ENCODE data around the gene ARHGAP18.

The ARHGAP18 gene

DNA sequence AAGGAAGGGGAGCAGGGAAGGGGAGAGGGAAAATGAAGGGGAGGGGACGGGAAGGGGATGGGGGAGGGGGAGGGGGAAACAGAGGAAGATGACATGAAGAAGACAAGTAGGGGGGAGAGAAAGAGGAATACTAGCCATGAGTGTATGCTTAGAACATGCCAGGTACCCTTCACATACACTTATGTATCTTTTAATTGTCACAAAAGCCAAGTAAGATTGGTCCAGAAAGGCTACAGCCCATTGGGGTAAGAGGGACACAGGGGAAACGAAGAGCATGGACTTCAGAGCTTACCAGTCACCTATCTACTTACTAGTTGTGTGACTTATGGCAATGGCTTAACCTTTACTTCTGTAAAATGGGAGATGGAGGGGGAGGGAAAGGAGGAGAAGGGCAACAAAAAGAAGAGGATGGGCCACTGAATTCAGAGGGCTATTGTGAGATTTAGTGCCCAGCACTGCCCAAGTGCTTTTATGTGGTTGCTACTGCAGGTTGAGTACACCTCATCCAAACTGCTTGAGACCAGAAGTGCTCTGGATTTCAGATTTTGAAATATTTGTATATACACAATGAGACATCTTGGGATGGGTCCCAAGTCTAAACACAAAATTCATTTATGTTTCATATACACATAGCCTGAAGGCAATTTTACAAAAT is 90.3 kb downstream of the ARHGAP18 start:
- H3K4me3 ChIP-seq (ENCODE audit: low read length): no peak overlapping the region
- H3K4me1 ChIP-seq (ENCODE audit: control insufficient read depth, low read depth, low read length): no peaks in the 10 kb centered on the region
- H3K9ac ChIP-seq (ENCODE audit: low read length): no peak overlapping the region
- no peaks in the 10 kb centered on the region for H3K27me3 ChIP-seq (ENCODE audit: control insufficient read depth, insufficient read depth, low read length)
- no peaks in the 10 kb centered on the region for H3K9me3 ChIP-seq (ENCODE audit: control insufficient read depth, low read depth, low read length)
- H3K36me3 ChIP-seq (ENCODE audit: control insufficient read depth, low read depth, low read length): no peaks in the 10 kb centered on the region
- no peak overlapping the region for H3K27ac ChIP-seq (ENCODE audit: low read length)

DNA sequence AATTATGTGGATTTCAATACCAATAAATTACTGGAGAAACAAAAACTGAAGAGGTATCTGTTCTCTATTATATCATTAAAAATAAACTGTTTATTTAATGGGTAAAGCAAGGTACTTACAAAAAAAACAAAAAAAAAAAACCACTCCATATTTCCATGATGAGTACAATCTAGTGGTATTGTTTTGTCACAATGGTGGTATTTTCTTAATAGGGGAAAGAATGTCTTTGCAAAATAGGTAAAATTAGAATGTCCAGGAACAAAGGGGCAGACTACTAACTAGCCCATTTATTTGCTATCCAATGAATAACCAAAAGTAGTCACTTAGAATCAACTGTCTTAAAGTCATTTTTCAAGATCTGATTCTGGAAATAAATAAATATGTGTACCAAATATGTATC is 92.0 kb downstream of the ARHGAP18 start:
- no peaks in the 10 kb centered on the region for H3K36me3 ChIP-seq (ENCODE audit: control insufficient read depth, low read depth, low read length)
- no peak overlapping the region for H3K27ac ChIP-seq (ENCODE audit: low read length)
- no peak overlapping the region for H3K4me3 ChIP-seq (ENCODE audit: low read length)
- no peaks in the 10 kb centered on the region for H3K27me3 ChIP-seq (ENCODE audit: control insufficient read depth, insufficient read depth, low read length)
- no peak overlapping the region for H3K9ac ChIP-seq (ENCODE audit: low read length)
- no peaks in the 10 kb centered on the region for H3K4me1 ChIP-seq (ENCODE audit: control insufficient read depth, low read depth, low read length)
- H3K9me3 ChIP-seq (ENCODE audit: control insufficient read depth, low read depth, low read length): no peaks in the 10 kb centered on the region

DNA sequence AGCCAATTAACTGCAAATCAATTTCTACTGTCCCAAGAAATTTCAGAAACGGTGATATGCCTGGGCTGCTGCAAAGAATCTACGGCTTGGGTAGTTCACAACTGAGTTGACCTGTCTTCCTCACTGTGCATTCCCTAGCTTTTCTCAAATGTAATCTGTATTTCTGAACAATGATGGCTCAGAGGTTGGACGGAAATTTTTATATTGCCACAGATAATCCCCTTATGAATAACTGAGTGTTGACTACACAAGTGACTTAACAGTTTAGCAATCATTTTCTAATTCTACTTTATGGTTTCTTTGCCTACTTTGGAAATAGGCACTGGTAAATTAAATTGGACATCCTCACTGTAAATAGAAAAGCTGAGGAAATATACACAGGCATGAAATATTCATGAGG is 94.5 kb downstream of the ARHGAP18 start:
- Histone ChIP-seq H3K27me3 (ENCODE audit: control insufficient read depth, insufficient read depth, low read length) (no peaks in the 10 kb centered on the region), H3K4me3 (ENCODE audit: low read length) (no peak overlapping the region), H3K27ac (ENCODE audit: low read length) (no peak overlapping the region), H3K4me1 (ENCODE audit: control insufficient read depth, low read depth, low read length) (no peaks in the 10 kb centered on the region), H3K9ac (ENCODE audit: low read length) (no peak overlapping the region), H3K9me3 (ENCODE audit: control insufficient read depth, low read depth, low read length) (no peaks in the 10 kb centered on the region), H3K36me3 (ENCODE audit: control insufficient read depth, low read depth, low read length) (no peaks in the 10 kb centered on the region)

DNA sequence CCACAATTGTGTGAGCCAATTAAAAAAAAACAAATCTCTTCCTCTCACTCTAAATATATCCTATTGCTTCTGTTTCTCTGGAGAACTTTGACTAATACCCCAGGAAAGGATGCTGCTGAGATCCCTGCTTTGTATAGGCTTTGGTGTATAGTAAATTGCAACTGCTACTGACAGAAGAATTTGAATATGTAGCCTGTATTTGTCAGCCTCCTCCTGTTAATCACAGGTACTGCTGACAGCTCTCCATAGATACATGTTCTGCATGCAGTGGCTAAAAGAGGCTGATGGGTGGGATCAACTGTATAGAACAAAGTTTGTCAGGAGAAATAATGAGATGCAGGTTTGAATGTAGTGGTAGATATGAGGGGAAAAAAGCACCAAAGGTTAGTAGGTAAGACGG is 95.0 kb downstream of the ARHGAP18 start:
- Histone ChIP-seq H3K9me3 (ENCODE audit: control insufficient read depth, low read depth, low read length) (no peaks in the 10 kb centered on the region), H3K36me3 (ENCODE audit: control insufficient read depth, low read depth, low read length) (no peaks in the 10 kb centered on the region), H3K4me1 (ENCODE audit: control insufficient read depth, low read depth, low read length) (peaks cover 3% of the 10 kb centered on the region), H3K9ac (ENCODE audit: low read length) (no peak overlapping the region), H3K27ac (ENCODE audit: low read length) (no peak overlapping the region), H3K4me3 (ENCODE audit: low read length) (no peak overlapping the region), H3K27me3 (ENCODE audit: control insufficient read depth, insufficient read depth, low read length) (no peaks in the 10 kb centered on the region)

DNA sequence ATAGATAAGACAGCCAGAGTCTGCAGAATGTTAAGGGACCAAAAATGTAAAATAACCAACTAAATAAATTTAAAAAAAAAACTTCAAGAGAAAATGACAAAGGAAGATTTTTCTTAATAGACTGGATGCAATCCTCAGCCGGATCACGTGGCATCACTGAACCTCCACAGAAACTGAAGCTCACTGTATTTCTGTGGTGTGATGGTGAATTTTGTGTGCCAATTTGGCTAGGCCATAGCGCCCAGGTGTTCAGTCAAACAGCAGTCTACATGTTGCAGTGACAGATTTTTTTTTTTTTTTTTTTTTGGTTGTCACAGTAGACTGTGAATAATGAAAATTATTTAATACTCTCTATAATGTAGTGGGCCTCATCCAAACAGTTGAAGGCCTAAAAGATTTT is 95.5 kb downstream of the ARHGAP18 start:
- H3K9ac ChIP-seq (ENCODE audit: low read length): no peak overlapping the region
- no peaks in the 10 kb centered on the region for H3K9me3 ChIP-seq (ENCODE audit: control insufficient read depth, low read depth, low read length)
- no peak overlapping the region for H3K4me3 ChIP-seq (ENCODE audit: low read length)
- peaks cover 4% of the 10 kb centered on the region for H3K4me1 ChIP-seq (ENCODE audit: control insufficient read depth, low read depth, low read length)
- no peaks in the 10 kb centered on the region for H3K36me3 ChIP-seq (ENCODE audit: control insufficient read depth, low read depth, low read length)
- no peak overlapping the region for H3K27ac ChIP-seq (ENCODE audit: low read length)
- no peaks in the 10 kb centered on the region for H3K27me3 ChIP-seq (ENCODE audit: control insufficient read depth, insufficient read depth, low read length)

DNA sequence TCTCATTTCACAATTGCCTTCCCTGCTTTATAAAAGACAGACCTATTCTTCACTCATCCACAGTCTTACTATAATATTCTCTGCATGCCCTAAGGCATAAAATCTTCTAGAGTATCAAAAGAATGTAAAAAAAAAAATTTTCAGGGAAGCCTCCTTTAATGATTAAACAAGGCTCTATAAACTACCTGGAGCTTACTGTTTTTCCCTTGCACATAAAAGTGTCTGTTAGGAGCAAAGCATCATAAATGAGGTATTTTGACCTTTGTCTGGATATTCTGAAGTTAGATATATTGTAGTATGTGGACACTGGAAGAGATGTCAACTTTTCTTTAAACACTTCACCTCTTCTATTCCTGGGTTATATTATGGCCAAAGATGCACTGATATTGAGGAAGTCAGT is 97.5 kb downstream of the ARHGAP18 start:
- Histone ChIP-seq H3K9me3 (ENCODE audit: control insufficient read depth, low read depth, low read length) (no peaks in the 10 kb centered on the region), H3K36me3 (ENCODE audit: control insufficient read depth, low read depth, low read length) (no peaks in the 10 kb centered on the region)

DNA sequence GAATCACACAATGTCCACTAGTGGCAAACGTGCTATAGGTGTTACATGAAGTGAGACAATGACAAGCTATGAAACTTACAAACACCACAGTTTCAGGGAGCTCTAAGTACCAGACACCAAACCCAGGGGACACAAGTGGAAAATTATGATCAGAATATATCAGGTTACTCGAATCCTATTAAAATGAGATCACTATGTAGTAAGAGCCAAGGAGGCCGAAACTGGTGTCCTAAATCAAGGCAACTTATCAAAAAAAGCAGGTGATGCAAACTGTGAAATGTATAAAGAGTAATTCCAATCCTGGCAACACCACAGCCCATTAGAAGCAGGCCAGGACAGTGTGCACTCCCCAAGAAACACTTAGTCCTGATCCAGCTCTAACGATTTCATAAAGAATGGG is 100.3 kb downstream of the ARHGAP18 start:
- Histone ChIP-seq H3K4me3 (ENCODE audit: low read length) (no peak overlapping the region), H3K27me3 (ENCODE audit: control insufficient read depth, insufficient read depth, low read length) (no peaks in the 10 kb centered on the region), H3K4me1 (ENCODE audit: control insufficient read depth, low read depth, low read length) (peaks cover 8% of the 10 kb centered on the region), H3K36me3 (ENCODE audit: control insufficient read depth, low read depth, low read length) (no peaks in the 10 kb centered on the region), H3K27ac (ENCODE audit: low read length) (no peak overlapping the region), H3K9ac (ENCODE audit: low read length) (no peak overlapping the region), H3K9me3 (ENCODE audit: control insufficient read depth, low read depth, low read length) (no peaks in the 10 kb centered on the region)

More for the DNA sequence above, 97.5 kb downstream of the ARHGAP18 start:
- no peak overlapping the region for H3K9ac ChIP-seq (ENCODE audit: low read length)
- no peaks in the 10 kb centered on the region for H3K27me3 ChIP-seq (ENCODE audit: control insufficient read depth, insufficient read depth, low read length)
- H3K4me3 ChIP-seq (ENCODE audit: low read length): no peak overlapping the region
- no peak overlapping the region for H3K27ac ChIP-seq (ENCODE audit: low read length)
- peaks cover 8% of the 10 kb centered on the region for H3K4me1 ChIP-seq (ENCODE audit: control insufficient read depth, low read depth, low read length)

DNA sequence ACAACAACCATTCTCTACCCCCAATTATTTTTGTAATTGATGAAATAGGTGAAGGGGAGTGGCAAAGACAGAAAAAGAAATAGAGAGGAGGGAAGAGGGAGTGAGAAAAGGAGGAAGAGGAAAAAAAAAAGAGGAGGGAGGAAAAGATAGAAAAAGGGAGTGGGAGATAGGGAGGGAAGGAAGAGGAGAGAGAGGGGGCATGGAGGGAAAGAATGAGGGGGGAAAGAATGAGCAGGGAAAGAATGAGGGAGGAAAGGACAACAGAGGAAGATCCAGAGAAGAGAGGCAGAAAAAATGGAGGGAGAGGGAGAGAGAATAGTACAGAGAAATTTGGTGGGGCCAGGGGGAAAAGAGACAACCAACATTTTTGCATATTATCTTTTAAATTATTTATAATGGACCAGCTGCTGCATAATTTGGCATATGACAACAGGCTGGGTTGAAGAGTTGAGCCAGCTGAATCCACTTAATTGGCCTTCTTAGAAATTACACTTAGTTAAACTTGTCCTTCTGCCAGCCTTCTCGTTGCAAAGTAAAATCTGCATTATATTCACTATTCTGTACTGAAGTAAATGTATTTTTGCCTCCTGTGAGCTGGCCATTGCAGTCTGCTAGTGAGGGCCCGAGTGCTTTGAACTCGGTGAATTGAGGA is 101.0 kb downstream of the ARHGAP18 start:
- Histone ChIP-seq H3K9me3 (ENCODE audit: control insufficient read depth, low read depth, low read length) (no peaks in the 10 kb centered on the region), H3K4me1 (ENCODE audit: control insufficient read depth, low read depth, low read length) (peaks cover 8% of the 10 kb centered on the region), H3K4me3 (ENCODE audit: low read length) (no peak overlapping the region), H3K9ac (ENCODE audit: low read length) (no peak overlapping the region), H3K27ac (ENCODE audit: low read length) (no peak overlapping the region), H3K27me3 (ENCODE audit: control insufficient read depth, insufficient read depth, low read length) (no peaks in the 10 kb centered on the region), H3K36me3 (ENCODE audit: control insufficient read depth, low read depth, low read length) (no peaks in the 10 kb centered on the region)

DNA sequence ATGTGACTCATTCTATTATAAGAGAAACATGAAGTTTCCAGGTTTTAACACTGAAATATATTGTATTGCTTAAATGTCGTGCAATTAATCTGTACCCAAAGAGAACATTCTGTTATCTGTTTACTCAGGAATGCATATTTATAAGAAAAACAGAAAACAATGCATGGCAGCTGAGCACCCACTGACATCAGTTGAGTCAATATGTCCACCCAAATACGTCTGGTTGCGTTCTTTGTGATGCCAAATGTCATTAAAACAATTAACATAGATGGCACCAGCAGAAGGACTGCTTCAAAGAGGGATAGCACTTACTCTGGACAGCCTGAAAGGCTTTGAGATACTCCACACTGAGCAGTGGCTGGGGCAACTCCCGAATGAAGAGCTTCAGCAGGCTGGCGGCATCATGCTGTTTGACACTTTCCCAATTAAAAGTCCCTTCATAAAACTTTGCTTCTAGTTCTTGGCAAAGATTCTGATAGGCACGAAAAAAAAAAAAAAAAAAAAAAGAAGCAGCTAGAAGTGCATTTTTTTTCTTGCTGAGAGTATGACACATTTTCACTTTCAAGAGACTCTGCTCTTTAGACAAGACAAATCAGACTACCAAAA is 102.3 kb downstream of the ARHGAP18 start:
- H3K4me1 ChIP-seq (ENCODE audit: control insufficient read depth, low read depth, low read length): peaks cover 8% of the 10 kb centered on the region
- H3K4me3 ChIP-seq (ENCODE audit: low read length): no peak overlapping the region
- H3K36me3 ChIP-seq (ENCODE audit: control insufficient read depth, low read depth, low read length): no peaks in the 10 kb centered on the region
- H3K27me3 ChIP-seq (ENCODE audit: control insufficient read depth, insufficient read depth, low read length): no peaks in the 10 kb centered on the region
- no peak overlapping the region for H3K27ac ChIP-seq (ENCODE audit: low read length)
- no peak overlapping the region for H3K9ac ChIP-seq (ENCODE audit: low read length)
- H3K9me3 ChIP-seq (ENCODE audit: control insufficient read depth, low read depth, low read length): no peaks in the 10 kb centered on the region

DNA sequence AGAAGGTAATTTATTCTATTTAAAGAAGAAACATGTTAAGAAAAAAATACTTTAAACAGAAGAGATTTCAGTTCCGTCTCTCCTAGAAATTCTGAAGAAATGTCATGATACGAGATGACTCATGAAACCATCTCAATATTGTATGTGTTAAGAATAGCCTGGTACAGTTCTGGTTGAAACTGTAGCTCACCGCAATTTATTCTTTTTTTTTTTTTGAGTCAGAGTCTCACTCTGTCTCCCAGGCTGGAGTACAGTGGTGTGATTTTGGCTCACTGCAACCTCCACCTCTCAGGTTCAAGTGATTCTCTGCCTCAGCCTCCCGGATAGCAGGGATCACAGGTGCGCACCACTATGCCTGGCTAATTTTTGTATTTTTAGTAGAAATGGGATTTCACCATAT is 103.3 kb downstream of the ARHGAP18 start:
- no peak overlapping the region for H3K27ac ChIP-seq (ENCODE audit: low read length)
- no peaks in the 10 kb centered on the region for H3K36me3 ChIP-seq (ENCODE audit: control insufficient read depth, low read depth, low read length)
- no peak overlapping the region for H3K4me3 ChIP-seq (ENCODE audit: low read length)
- H3K9me3 ChIP-seq (ENCODE audit: control insufficient read depth, low read depth, low read length): no peaks in the 10 kb centered on the region
- H3K4me1 ChIP-seq (ENCODE audit: control insufficient read depth, low read depth, low read length): peaks cover 8% of the 10 kb centered on the region
- no peak overlapping the region for H3K9ac ChIP-seq (ENCODE audit: low read length)
- H3K27me3 ChIP-seq (ENCODE audit: control insufficient read depth, insufficient read depth, low read length): no peaks in the 10 kb centered on the region

DNA sequence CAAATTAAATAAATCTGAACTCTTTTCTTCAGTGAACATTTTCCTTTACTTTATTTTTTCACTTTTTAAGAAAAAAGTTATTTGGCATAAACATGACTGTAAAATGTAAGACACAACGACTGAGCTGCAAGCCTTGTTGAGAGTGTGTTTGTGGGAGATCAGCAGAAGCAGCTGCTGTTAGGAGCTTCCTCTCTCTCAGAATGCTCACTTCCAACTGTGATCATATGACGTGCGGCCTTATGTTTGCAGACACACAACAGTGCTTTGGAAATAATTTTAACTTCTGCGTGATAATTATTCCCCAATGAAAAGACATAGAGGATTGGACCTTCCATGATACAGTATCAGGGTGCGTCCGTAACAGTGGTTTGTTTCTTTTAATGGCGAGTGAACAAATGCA is 104.0 kb downstream of the ARHGAP18 start:
- no peak overlapping the region for H3K9ac ChIP-seq (ENCODE audit: low read length)
- H3K36me3 ChIP-seq (ENCODE audit: control insufficient read depth, low read depth, low read length): no peaks in the 10 kb centered on the region
- H3K4me1 ChIP-seq (ENCODE audit: control insufficient read depth, low read depth, low read length): peaks cover 8% of the 10 kb centered on the region
- no peak overlapping the region for H3K4me3 ChIP-seq (ENCODE audit: low read length)
- no peak overlapping the region for H3K27ac ChIP-seq (ENCODE audit: low read length)
- no peaks in the 10 kb centered on the region for H3K27me3 ChIP-seq (ENCODE audit: control insufficient read depth, insufficient read depth, low read length)
- no peaks in the 10 kb centered on the region for H3K9me3 ChIP-seq (ENCODE audit: control insufficient read depth, low read depth, low read length)

DNA sequence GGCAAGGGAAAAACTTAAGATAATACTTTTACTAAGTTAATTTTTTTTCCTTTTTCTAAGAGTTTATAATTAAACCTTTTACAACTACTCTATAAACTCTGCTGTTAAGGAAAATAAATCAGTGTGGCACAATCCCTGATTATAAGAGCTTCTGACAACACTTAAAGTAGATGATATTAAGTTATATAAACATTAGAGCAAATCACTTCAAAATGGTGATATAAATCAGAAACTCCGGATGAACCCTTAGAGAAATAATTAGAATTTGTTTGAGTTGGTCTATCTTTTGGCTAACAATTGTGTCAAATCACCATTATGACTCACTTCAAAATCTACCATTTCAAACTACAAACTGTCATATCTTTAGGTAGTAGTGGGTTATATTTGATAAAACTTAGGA is 104.9 kb downstream of the ARHGAP18 start:
- Histone ChIP-seq H3K9ac (ENCODE audit: low read length) (no peak overlapping the region), H3K4me1 (ENCODE audit: control insufficient read depth, low read depth, low read length) (peaks cover 6% of the 10 kb centered on the region), H3K9me3 (ENCODE audit: control insufficient read depth, low read depth, low read length) (no peaks in the 10 kb centered on the region), H3K27ac (ENCODE audit: low read length) (no peak overlapping the region), H3K4me3 (ENCODE audit: low read length) (no peak overlapping the region), H3K27me3 (ENCODE audit: control insufficient read depth, insufficient read depth, low read length) (no peaks in the 10 kb centered on the region), H3K36me3 (ENCODE audit: control insufficient read depth, low read depth, low read length) (no peaks in the 10 kb centered on the region)
